Natural killer cell (primary cell): ENCODE measurements around the gene PON2. TPM values are rescaled to one million over a fixed set of nuclear protein-coding genes. Genes with fewer than 3 reads are reported as not detected.

Experiments used
- ATAC-seq, 3 donors: fragments of 150-1000 bp in 2 of 3; fragments of 200-7000 bp in 1 of 3; cut with Tn5 transposase; 1 replicate in 1 of 3; 2 replicates in 2 of 3; pipeline ENCODE4 v1.10.0; 2021; ENCODE audit warnings: mild to moderate bottlenecking in 2 of 3, moderate library complexity in 2 of 3
- DNase-seq, 2 donors: peaks; one replicate each; pipeline versions ENCODE4 v3.0.0 to v3.0.0-alpha.2; 2013 to 2021; ENCODE audit warnings: mixed read lengths in 1 of 2
- H3K27ac ChIP-seq: one replicate; pipeline ENCODE4 v1.5.1; 2013; ENCODE audit warnings: mild to moderate bottlenecking, low read length
- H3K27me3 ChIP-seq: one replicate; pipeline ENCODE4 v1.6.1; 2013; ENCODE audit warnings: low read length; ENCODE audit not compliant: control insufficient read depth, insufficient read depth
- H3K36me3 ChIP-seq: one replicate; pipeline ENCODE4 v1.6.1; 2013; ENCODE audit warnings: low read length; ENCODE audit not compliant: control insufficient read depth, insufficient read depth
- H3K4me1 ChIP-seq: one replicate; pipeline ENCODE4 v1.6.1; 2013; ENCODE audit warnings: low read length; ENCODE audit not compliant: control insufficient read depth, insufficient read depth
- H3K4me3 ChIP-seq: one replicate; pipeline ENCODE4 v1.5.1; 2013; ENCODE audit warnings: low read length
- H3K9me3 ChIP-seq: one replicate; pipeline ENCODE4 v1.6.1; 2013; ENCODE audit warnings: low read length; ENCODE audit not compliant: control insufficient read depth, insufficient read depth
- H3K27ac Mint-ChIP-seq, 2 donors: one replicate each; pipeline ENCODE4 v1.8.0; 2022; ENCODE audit warnings: mild to moderate bottlenecking in 2 of 2, mixed read lengths in 2 of 2, moderate library complexity in 1 of 2
- H3K27me3 Mint-ChIP-seq, 2 donors: one replicate each; pipeline ENCODE4 v1.8.0; 2022; ENCODE audit warnings: low read depth in 2 of 2, mixed read lengths in 2 of 2
- H3K36me3 Mint-ChIP-seq: one replicate; pipeline ENCODE4 v1.8.0; 2022; ENCODE audit warnings: mixed read lengths
- H3K4me1 Mint-ChIP-seq, 2 donors: one replicate each; pipeline ENCODE4 v1.8.0; 2022; ENCODE audit warnings: mixed read lengths in 2 of 2
- H3K4me3 Mint-ChIP-seq: one replicate; pipeline ENCODE4 v1.8.0; 2022; ENCODE audit warnings: mild to moderate bottlenecking, moderate library complexity, mixed read lengths
- H3K9me3 Mint-ChIP-seq, 2 donors: one replicate each; pipeline ENCODE4 v1.8.0; 2022; ENCODE audit warnings: mixed read lengths in 2 of 2
- CTCF ChIP-seq: fragments of 200-600 bp; IDR thresholded peaks from one replicate; pipeline ENCODE4 v1.8.0; 2022; ENCODE audit warnings: antibody characterized with exemption
- WGBS: methylation state at CpG from one replicate; pipeline ENCODE4 v1.1.7; 2013; ENCODE audit warnings: missing lambda C conversion rate; ENCODE audit not compliant: insufficient coverage; 5-methylcytosine and 5-hydroxymethylcytosine counted together
- intact Hi-C: fragments of 100-400 bp; cut with micrococcal nuclease; formaldehyde crosslinking; loops from one replicate; pipeline ENCODE4 v1.14.2; 2022
- total RNA-seq, 4 donors: library from RNA; stranded (reverse); fragments of 120-200 nt in 1 of 4; gene quantifications; one replicate each; pipeline versions ENCODE4 v1.2.3 to v1.2.4, GENCODE V29; 2013 to 2022

The PON2 gene
- total RNA-seq, 3 donors from 2014 or later (not counting 1 experiment from before 2014, with no cell fraction given), result 26.6 to 35.7 (median 35.6) TPM

- intact Hi-C loops, result no loop called here
- no peak for ATAC-seq
- Histone ChIP-seq H3K27ac (peak overlapping the region; percentile 82), H3K4me3 (peak overlapping the region; percentile 66), H3K36me3 (no peaks in the 10 kb centered on the region), H3K4me1 (peaks cover 10% of the 10 kb centered on the region), H3K27me3 (no peaks in the 10 kb centered on the region), H3K9me3 (no peaks in the 10 kb centered on the region)
- Mint-ChIP-seq H3K4me3 (peak overlapping the region; percentile 90), H3K9me3 (no peaks in the 10 kb centered on the region), H3K4me1 (peaks cover 24 to 26% of the 10 kb centered on the region in 2 donors), H3K27ac (peak overlapping the region; percentile 89 to 97), H3K36me3 (no peaks in the 10 kb centered on the region), H3K27me3 (no peaks in the 10 kb centered on the region)
- no peak for DNase-seq
- TF ChIP-seq CTCF, result no peak
- 69% methylated on average over 4 of the region's 6 CpGs for WGBS
Measured at GRCh38 chr7:95433952-95434556, 774 bp downstream of the PON2 start.

GRCh38 chr7:95433129-95433528 is 1.7 kb downstream of the PON2 start:
- no peak for TF ChIP-seq CTCF
- Mint-ChIP-seq H3K4me3 (peak overlapping the region; percentile 90), H3K9me3 (no peaks in the 10 kb centered on the region)

GRCh38 chr7:95432606-95433005 is 2.2 kb downstream of the PON2 start:
- Histone ChIP-seq H3K27ac (no peak overlapping the region), H3K9me3 (no peaks in the 10 kb centered on the region), H3K4me1 (peaks cover 10% of the 10 kb centered on the region), H3K27me3 (no peaks in the 10 kb centered on the region), H3K4me3 (no peak overlapping the region), H3K36me3 (no peaks in the 10 kb centered on the region)
- no peak overlapping the region for H3K4me3 Mint-ChIP-seq
- no peak for ATAC-seq
- H3K4me1 Mint-ChIP-seq, result peaks cover 24 to 26% of the 10 kb centered on the region in 2 donors
- TF ChIP-seq CTCF, result no peak
- no peaks in the 10 kb centered on the region for H3K27me3 Mint-ChIP-seq
- H3K36me3 Mint-ChIP-seq, result no peaks in the 10 kb centered on the region
- H3K9me3 Mint-ChIP-seq, result no peaks in the 10 kb centered on the region
- intact Hi-C loops, result no loop called here
- no peak for DNase-seq
- WGBS, result 72% methylated on average over 2 of the region's 2 CpGs
- H3K27ac Mint-ChIP-seq, result no peak overlapping the region

More at GRCh38 chr7:95433129-95433528, 1.7 kb downstream of the PON2 start:
- intact Hi-C loops, result no loop called here
- ATAC-seq (no peak), DNase-seq (no peak)
- Histone ChIP-seq H3K27ac (no peak overlapping the region), H3K27me3 (no peaks in the 10 kb centered on the region), H3K36me3 (no peaks in the 10 kb centered on the region), H3K4me3 (no peak overlapping the region), H3K4me1 (peaks cover 10% of the 10 kb centered on the region), H3K9me3 (no peaks in the 10 kb centered on the region)
- Mint-ChIP-seq H3K36me3 (no peaks in the 10 kb centered on the region), H3K27me3 (no peaks in the 10 kb centered on the region), H3K27ac (no peak overlapping the region), H3K4me1 (peaks cover 24 to 26% of the 10 kb centered on the region in 2 donors)
- no CpG with 5 or more reads among the region's 1 CpG for WGBS

- Mint-ChIP-seq H3K4me1 (peaks cover 24 to 26% of the 10 kb centered on the region in 2 donors), H3K9me3 (no peaks in the 10 kb centered on the region), H3K36me3 (no peaks in the 10 kb centered on the region), H3K27ac (no peak overlapping the region), H3K27me3 (no peaks in the 10 kb centered on the region), H3K4me3 (no peak overlapping the region)
- DNase-seq (no peak), ATAC-seq (no peak)
- no peaks in the 10 kb centered on the region for H3K27me3 ChIP-seq
- no peak for TF ChIP-seq CTCF
- no peak overlapping the region for H3K27ac ChIP-seq
- 86% methylated on average over 2 of the region's 2 CpGs for WGBS
- intact Hi-C loops, result no loop called here
- H3K4me1 ChIP-seq, result peaks cover 10% of the 10 kb centered on the region
- no peaks in the 10 kb centered on the region for H3K36me3 ChIP-seq
- no peak overlapping the region for H3K4me3 ChIP-seq
- H3K9me3 ChIP-seq, result no peaks in the 10 kb centered on the region
Measured at GRCh38 chr7:95430864-95431263, 4.0 kb downstream of the PON2 start.
